CD14-positive monocyte (primary cell): Measurements from ENCODE around the gene BRMS1L. TPM values are rescaled to one million over a fixed set of nuclear protein-coding genes. Genes with fewer than 3 reads are reported as not detected.
"Not testable (repeated sequence)": the region's sequence is repeated elsewhere in the genome, so short reads cannot be mapped to it uniquely, and the experiment has no call there.

ENCODE experiments used
- DNase-seq, 3 donors: peaks; one replicate each; pipeline ENCODE4 v3.0.0-alpha.2; 2011 to 2022
- H2AFZ ChIP-seq: 2 replicates; pipeline ENCODE4 v1.6.0; 2012; ENCODE audit warnings: mild to moderate bottlenecking, low read depth, low read length, inconsistent platforms; ENCODE audit not compliant: insufficient read depth, poor library complexity, severe bottlenecking
- H3K27ac ChIP-seq, 2 donors: 1 replicate in 1 of 2; 2 replicates in 1 of 2; pipeline ENCODE4 v1.5.1; 2012 to 2013; ENCODE audit warnings: low read length in 2 of 2, control low read depth in 1 of 2, inconsistent platforms in 1 of 2, low read depth in 1 of 2, mild to moderate bottlenecking in 1 of 2
- H3K27me3 ChIP-seq, 2 donors: one replicate each; pipeline versions ENCODE4 v1.6.0 to v1.6.1; 2011 to 2013; ENCODE audit warnings: low read length in 2 of 2; ENCODE audit not compliant: control insufficient read depth in 2 of 2, insufficient read depth in 2 of 2
- H3K36me3 ChIP-seq, 2 donors: replicated peaks in 1 of 2; 1 replicate in 1 of 2; 2 replicates in 1 of 2; pipeline versions ENCODE4 v1.5.1 to v1.6.1; 2012 to 2013; ENCODE audit warnings: low read length in 2 of 2, control low read depth in 1 of 2, inconsistent platforms in 1 of 2, mild to moderate bottlenecking in 1 of 2; ENCODE audit not compliant: insufficient read depth in 2 of 2, control insufficient read depth in 1 of 2
- H3K4me1 ChIP-seq, 2 donors: 1 replicate in 1 of 2; 2 replicates in 1 of 2; pipeline versions ENCODE4 v1.5.1 to v1.6.1; 2012 to 2013; ENCODE audit warnings: low read length in 2 of 2, control low read depth in 1 of 2, inconsistent platforms in 1 of 2, mild to moderate bottlenecking in 1 of 2, moderate library complexity in 1 of 2; ENCODE audit not compliant: insufficient read depth in 2 of 2, control insufficient read depth in 1 of 2
- H3K4me2 ChIP-seq: replicated peaks from 2 replicates; pipeline ENCODE3; 2012; ENCODE audit warnings: low read length, moderate library complexity, mild to moderate bottlenecking; ENCODE audit not compliant: poor library complexity, severe bottlenecking; ENCODE audit errors: extremely low read depth
- H3K4me3 ChIP-seq, 3 experiments: fragments of 200-600 bp in 1 of 3; sonication (generic) in 1 of 3; replicated peaks in 1 of 3; 1 replicate in 2 of 3; 2 replicates in 1 of 3; pipeline ENCODE4 v1.5.1; 2011 to 2013; ENCODE audit warnings: low read length in 3 of 3, mild to moderate bottlenecking in 3 of 3, control low read depth in 2 of 3, low read depth in 2 of 3, inconsistent platforms in 1 of 3, moderate library complexity in 1 of 3
- H3K79me2 ChIP-seq: 2 replicates; pipeline ENCODE4 v1.6.0; 2012; ENCODE audit warnings: mild to moderate bottlenecking, control low read depth, inconsistent platforms, low read length, moderate library complexity; ENCODE audit not compliant: insufficient read depth
- H3K9ac ChIP-seq: 2 replicates; pipeline ENCODE4 v1.6.0; 2017; ENCODE audit warnings: low read length, mild to moderate bottlenecking; ENCODE audit not compliant: insufficient read depth, poor library complexity, severe bottlenecking
- H3K9me3 ChIP-seq, 2 donors: replicated peaks in 1 of 2; 1 replicate in 1 of 2; 2 replicates in 1 of 2; pipeline versions ENCODE4 v1.5.1 to v1.6.1; 2012 to 2013; ENCODE audit warnings: low read length in 2 of 2, control low read depth in 1 of 2; ENCODE audit not compliant: control insufficient read depth in 1 of 2, insufficient read depth in 1 of 2
- H4K20me1 ChIP-seq: 2 replicates; pipeline ENCODE4 v1.6.0; 2012; ENCODE audit warnings: mild to moderate bottlenecking, low read length, control low read depth, moderate library complexity; ENCODE audit not compliant: insufficient read depth
- H3K27ac Mint-ChIP-seq, 7 donors: one replicate each; pipeline ENCODE4 v1.8.0; 2020; ENCODE audit warnings: mild to moderate bottlenecking in 7 of 7, mixed read lengths in 7 of 7, moderate library complexity in 6 of 7, inconsistent platforms in 2 of 7
- H3K27me3 Mint-ChIP-seq, 3 donors: one replicate each; pipeline ENCODE4 v1.8.0; 2021 to 2022; ENCODE audit warnings: low read depth in 3 of 3, mild to moderate bottlenecking in 3 of 3, mixed read lengths in 3 of 3, moderate library complexity in 3 of 3, inconsistent platforms in 1 of 3
- H3K36me3 Mint-ChIP-seq, 2 donors: one replicate each; pipeline ENCODE4 v1.8.0; 2020; ENCODE audit warnings: mixed read lengths in 2 of 2, inconsistent platforms in 1 of 2, mild to moderate bottlenecking in 1 of 2
- H3K4me1 Mint-ChIP-seq: one replicate; pipeline ENCODE4 v1.8.0; 2020; ENCODE audit warnings: mild to moderate bottlenecking, mixed read lengths
- H3K4me3 Mint-ChIP-seq, 2 donors: one replicate each; pipeline ENCODE4 v1.8.0; 2020; ENCODE audit warnings: mild to moderate bottlenecking in 2 of 2, mixed read lengths in 2 of 2, moderate library complexity in 1 of 2
- H3K9me3 Mint-ChIP-seq, 7 donors: one replicate each; pipeline ENCODE4 v1.8.0; 2020 to 2022; ENCODE audit warnings: mixed read lengths in 7 of 7, mild to moderate bottlenecking in 6 of 7, moderate library complexity in 6 of 7, inconsistent platforms in 2 of 7
- CTCF ChIP-seq: fragments of 200-600 bp; IDR thresholded peaks from one replicate; pipeline ENCODE4 v1.8.0; 2022; ENCODE audit warnings: antibody characterized with exemption, mild to moderate bottlenecking
- WGBS: methylation state at CpG from one replicate; pipeline ENCODE4 v1.1.5; 2013; ENCODE audit warnings: missing lambda C conversion rate; ENCODE audit not compliant: insufficient coverage; 5-methylcytosine and 5-hydroxymethylcytosine counted together
- intact Hi-C, 2 donors: fragments of 100-400 bp; cut with micrococcal nuclease; formaldehyde crosslinking; loops; one replicate each; pipeline versions ENCODE4 v1.15.0 to v1.15.1; 2023
- polyA minus RNA-seq: library from RNA; depleted of rRNA, polyadenylated mRNA; stranded (reverse); fragments of >200 nt; gene quantifications from 2 replicates; pipeline ENCODE4 v1.2.3, GENCODE V29; 2012
- polyA plus RNA-seq, 3 donors: library from polyadenylated mRNA; depleted of rRNA in 1 of 3; unstranded in 2 of 3; stranded (reverse) in 1 of 3; fragments of 300-500 nt in 2 of 3; fragments of >200 nt in 1 of 3; fragmentation: Illumina TruSeq in 2 of 3; gene quantifications; 1 replicate in 2 of 3; 2 replicates in 1 of 3; pipeline ENCODE4 v1.2.3, GENCODE V29; 2012 to 2021
- total RNA-seq, 12 experiments: library from RNA in 1 of 12; stranded (reverse) in 1 of 12; fragments of 120-200 nt in 1 of 12; gene quantifications; one replicate each; pipeline ENCODE4 v1.2.4 and lab custom pipeline; 2013 to 2026; ENCODE audit warnings: mixed read lengths in 6 of 12, inconsistent platforms in 1 of 12

Gene BRMS1L
- total RNA-seq (2013) = 1.8 TPM
- polyA plus RNA-seq = 1 to 10 TPM in 2 of 3 donors, under 1 TPM in 1; 0.86 to 2.1 (median 1.7) TPM
- 0.24 and 1.9 TPM in 2 replicates for polyA minus RNA-seq
- total RNA-seq (lab: John Stamatoyannopoulos, UW) = 1.1 to 7.9 (median 5.1) reads per million in 11 experiments

DNA sequence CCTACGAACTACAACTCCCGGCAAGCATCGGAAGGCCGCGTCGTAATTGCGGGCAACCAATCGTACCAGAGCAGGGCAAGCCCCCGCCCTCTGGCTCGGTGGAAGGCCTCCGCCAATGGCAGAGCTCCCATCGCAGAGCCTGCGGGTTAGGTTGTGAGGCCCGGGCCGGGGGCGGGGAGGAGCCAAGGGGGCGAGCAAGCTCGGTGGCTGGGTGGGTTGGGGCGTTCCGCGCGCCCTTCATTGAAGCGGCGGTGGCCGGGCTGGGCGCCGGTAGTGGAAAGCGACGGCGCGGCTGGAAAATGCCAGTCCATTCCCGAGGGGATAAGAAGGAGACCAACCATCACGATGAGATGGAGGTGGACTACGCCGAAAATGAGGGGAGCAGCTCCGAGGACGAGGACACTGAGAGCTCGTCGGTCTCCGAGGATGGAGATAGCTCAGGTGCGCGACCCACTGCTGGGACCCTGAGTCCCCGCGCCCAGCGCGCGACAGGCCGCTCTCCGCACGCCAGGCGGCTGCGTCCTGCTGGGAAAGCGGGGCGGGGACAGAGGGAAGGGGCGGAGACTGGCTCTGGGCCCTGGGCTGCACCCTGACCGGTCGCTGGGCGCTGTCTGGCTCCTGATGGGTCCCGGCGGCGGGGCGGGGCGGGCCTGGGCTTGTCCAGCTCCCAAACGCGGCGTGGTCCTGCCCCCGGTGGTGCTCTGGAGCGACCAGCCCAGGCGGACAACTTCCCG lies at the start of gene BRMS1L:
TSS of gene BRMS1L (plus strand) at position 121 of the 734 bp plus-strand sequence. CDS start at position 300, 179 bp downstream.
- TF ChIP-seq CTCF = no peak
- peak within 1 kb of the TSS; percentile 92 for H3K9ac ChIP-seq
- peak within 1 kb of the TSS; percentile 91 for H2AFZ ChIP-seq
- no peaks in the 10 kb centered on the region for H3K79me2 ChIP-seq
- peaks cover 2% of the 10 kb centered on the region in 2 donors for H3K36me3 Mint-ChIP-seq
- peak within 1 kb of the TSS; percentile 75 for H3K4me2 ChIP-seq
- no peaks in the 10 kb centered on the region for H4K20me1 ChIP-seq
- H3K4me3 Mint-ChIP-seq = peak within 1 kb of the TSS; percentile 86 to 88
- intact Hi-C loops = no loop called here
- peak within 1 kb of the TSS; percentile 84 to 96 (median 93) for H3K27ac Mint-ChIP-seq
- DNase-seq = peak; percentile 93 to 97 (median 96)
- peaks cover 0 to under 1% of the 10 kb centered on the region in 2 donors for H3K36me3 ChIP-seq
- H3K4me1 Mint-ChIP-seq = peaks cover 17% of the 10 kb centered on the region
- H3K4me1 ChIP-seq = peaks cover 13 to 17% of the 10 kb centered on the region in 2 donors
- H3K4me3 ChIP-seq = peak within 1 kb of the TSS; percentile 72 to 99 (median 94)
- no peaks in the 10 kb centered on the region for H3K9me3 ChIP-seq
- 0% methylated on average over 70 of the region's 70 CpGs for WGBS
- peak within 1 kb of the TSS; percentile 82 to 96 for H3K27ac ChIP-seq
- peaks cover 2 to 3% (median 2%) of the 10 kb centered on the region in 3 donors for H3K27me3 Mint-ChIP-seq
- no peaks in the 10 kb centered on the region for H3K9me3 Mint-ChIP-seq
- H3K27me3 ChIP-seq = no peaks in the 10 kb centered on the region

DNA sequence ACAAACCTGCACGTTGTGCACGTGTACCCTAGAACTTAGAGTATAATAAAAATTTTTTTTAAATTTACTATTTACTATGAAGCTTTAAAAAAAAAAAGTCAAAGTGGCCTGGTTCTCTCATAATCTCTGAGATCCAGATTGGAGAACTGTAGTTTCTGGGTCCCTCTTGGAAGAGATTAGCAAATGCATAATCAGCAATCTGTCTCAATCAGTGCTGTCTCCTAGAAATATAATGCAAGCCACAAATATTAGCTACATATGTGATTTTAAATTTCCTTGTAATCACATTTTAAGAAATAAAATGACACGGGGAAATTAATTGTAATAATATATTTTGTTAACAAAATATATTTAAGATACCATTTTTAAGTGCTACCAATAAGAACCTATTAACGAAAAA lies 49.3 kb upstream of the BRMS1L start:
- Histone ChIP-seq H3K79me2 (no peaks in the 10 kb centered on the region), H3K36me3 (no peaks in the 10 kb centered on the region)
- no peaks in the 10 kb centered on the region for H3K4me1 Mint-ChIP-seq

DNA sequence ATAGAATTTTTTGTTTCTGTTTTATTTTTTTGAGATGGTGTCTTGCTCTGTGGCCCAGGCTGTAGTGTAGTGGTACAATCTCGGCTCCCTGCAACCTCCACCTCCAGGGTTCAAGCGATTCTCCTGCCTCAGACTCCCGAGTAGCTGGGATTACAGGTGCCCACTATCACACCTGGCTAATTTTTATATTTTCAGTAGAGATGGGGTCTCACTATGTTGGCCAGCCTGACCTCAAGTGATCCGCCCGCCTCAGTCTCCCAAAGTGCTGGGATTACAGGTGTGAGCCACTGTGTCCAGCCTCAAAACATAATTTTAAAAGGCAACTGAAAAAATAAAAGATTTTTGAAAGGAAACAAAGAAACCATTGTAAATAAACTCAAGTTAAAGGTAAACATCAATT lies 48.6 kb upstream of the BRMS1L start:
- intact Hi-C loops, H3K36me3 Mint-ChIP-seq, H3K4me1 Mint-ChIP-seq, H3K36me3 ChIP-seq, H3K4me2 ChIP-seq, H3K4me3 Mint-ChIP-seq, DNase-seq, H2AFZ ChIP-seq, H3K4me3 ChIP-seq, H3K27me3 ChIP-seq, H3K79me2 ChIP-seq, H3K4me1 ChIP-seq, H3K27ac ChIP-seq, H3K27me3 Mint-ChIP-seq, H3K27ac Mint-ChIP-seq, H4K20me1 ChIP-seq, H3K9ac ChIP-seq: not testable (repeated sequence)
- H3K9me3 Mint-ChIP-seq = peaks cover 4 to 19% (median 9%) of the 10 kb centered on the region in 7 donors
- H3K9me3 ChIP-seq = peaks cover 0 to 11% of the 10 kb centered on the region in 2 donors
- WGBS = no CpG with 5 or more reads among the region's 5 CpGs

More for the DNA sequence above, 49.3 kb upstream of the BRMS1L start:
- no peaks in the 10 kb centered on the region for H3K27me3 ChIP-seq
- Mint-ChIP-seq H3K9me3 (peaks cover 3 to 19% (median 9%) of the 10 kb centered on the region in 7 donors), H3K27me3 (no peaks in the 10 kb centered on the region), H3K36me3 (peaks cover 0 to 4% of the 10 kb centered on the region in 2 donors), H3K4me3 (no peak overlapping the region), H3K27ac (no peak overlapping the region)
- H3K9me3 ChIP-seq = peaks cover 0 to 7% of the 10 kb centered on the region in 2 donors
- WGBS = no CpG with 5 or more reads among the region's 4 CpGs
- no peak overlapping the region for H3K4me3 ChIP-seq
- intact Hi-C loops = no loop called here
- no peak overlapping the region for H3K9ac ChIP-seq
- no peak for DNase-seq
- no peak overlapping the region for H2AFZ ChIP-seq
- no peak overlapping the region for H3K27ac ChIP-seq
- TF ChIP-seq CTCF = no peak
- H4K20me1 ChIP-seq = no peaks in the 10 kb centered on the region
- H3K4me1 ChIP-seq = no peaks in the 10 kb centered on the region
- no peak overlapping the region for H3K4me2 ChIP-seq
